ENCODE data around the gene MAN1A2.

MAN1A2 gene

GRCh38 chr1:117561551-117561950 is 194.3 kb downstream of the MAN1A2 start:
- DNase-seq, result no peak

- DNase-seq, result no peak
These were observed 195.6 kb downstream of the MAN1A2 start for GRCh38 chr1:117562581-117563491.

GRCh38 chr1:117563492-117563875 is 196.2 kb downstream of the MAN1A2 start:
- no peak for DNase-seq

GRCh38 chr1:117564227-117565075 is 197.2 kb downstream of the MAN1A2 start:
- no peak for DNase-seq

GRCh38 chr1:117565076-117565556 is 197.9 kb downstream of the MAN1A2 start:
- no peak for DNase-seq

GRCh38 chr1:117565745-117566455 is 198.7 kb downstream of the MAN1A2 start:
- DNase-seq, result no peak

GRCh38 chr1:117566556-117566955 is 199.3 kb downstream of the MAN1A2 start:
- no peak for DNase-seq

GRCh38 chr1:117567435-117567834 is 200.2 kb downstream of the MAN1A2 start:
- no peak for DNase-seq

- DNase-seq, result no peak
These were observed 200.7 kb downstream of the MAN1A2 start for GRCh38 chr1:117567976-117568375.

- no peak for DNase-seq
These were observed 201.8 kb downstream of the MAN1A2 start for GRCh38 chr1:117568999-117569398.

GRCh38 chr1:117569856-117570255 is 202.6 kb downstream of the MAN1A2 start:
- no peak for DNase-seq

- no peak for DNase-seq
These were observed 203.8 kb downstream of the MAN1A2 start for GRCh38 chr1:117570988-117571409.

GRCh38 chr1:117571496-117571895 is 204.2 kb downstream of the MAN1A2 start:
- DNase-seq, result no peak

GRCh38 chr1:117572546-117572945 is 205.3 kb downstream of the MAN1A2 start:
- DNase-seq, result no peak

GRCh38 chr1:117573386-117574023 is 206.3 kb downstream of the MAN1A2 start:
- DNase-seq, result no peak

GRCh38 chr1:117574161-117574835 is 207.0 kb downstream of the MAN1A2 start:
- DNase-seq, result no peak

GRCh38 chr1:117575586-117576225 is 208.5 kb downstream of the MAN1A2 start:
- DNase-seq, result no peak

GRCh38 chr1:117576236-117576635 is 209.0 kb downstream of the MAN1A2 start:
- no peak for DNase-seq

GRCh38 chr1:117577191-117577885 is 210.1 kb downstream of the MAN1A2 start:
- no peak for DNase-seq

GRCh38 chr1:117578466-117578865 is 211.2 kb downstream of the MAN1A2 start:
- DNase-seq, result no peak

Measured in NK-92 treated with Interleukin-12 subunit alpha and Interleukin-12 subunit beta, amount 100 ng/mL, for 24 hours (cell line).